ENCODE measurements around the gene SOX13.

SOX13 gene

GRCh38 chr1:204171751-204172178 is 98.8 kb downstream of the SOX13 start:
- no peak for DNase-seq (ENCODE audit: low read depth)
- TF ChIP-seq CTCF (IDR thresholded peaks at IDR 0.05; ENCODE audit: low read depth, low read length, missing control alignments): no peak
- H3K4me3 ChIP-seq (ENCODE audit: low read depth, low read length): no peak overlapping the region

- no peak overlapping the region for H3K4me3 ChIP-seq (ENCODE audit: low read depth, low read length)
- no peak for DNase-seq (ENCODE audit: low read depth)
- no peak for TF ChIP-seq CTCF (IDR thresholded peaks at IDR 0.05; ENCODE audit: low read depth, low read length, missing control alignments)
Measured at GRCh38 chr1:204172404-204173029, 99.6 kb downstream of the SOX13 start.

GRCh38 chr1:204174958-204175357 is 102.0 kb downstream of the SOX13 start:
- TF ChIP-seq CTCF (IDR thresholded peaks at IDR 0.05; ENCODE audit: low read depth, low read length, missing control alignments): no peak
- H3K4me3 ChIP-seq (ENCODE audit: low read depth, low read length): no peak overlapping the region
- DNase-seq (ENCODE audit: low read depth): no peak

- no peak for DNase-seq (ENCODE audit: low read depth)
- TF ChIP-seq CTCF (IDR thresholded peaks at IDR 0.05; ENCODE audit: low read depth, low read length, missing control alignments): no peak
- no peak overlapping the region for H3K4me3 ChIP-seq (ENCODE audit: low read depth, low read length)
Measured at GRCh38 chr1:204176049-204176448, 103.1 kb downstream of the SOX13 start.

- DNase-seq (ENCODE audit: low read depth): no peak
- H3K4me3 ChIP-seq (ENCODE audit: low read depth, low read length): no peak overlapping the region
- no peak for TF ChIP-seq CTCF (IDR thresholded peaks at IDR 0.05; ENCODE audit: low read depth, low read length, missing control alignments)
Measured at GRCh38 chr1:204177133-204177532, 104.2 kb downstream of the SOX13 start.
